ENCODE measurements around the gene SH2D4B. TPM values are rescaled to one million over a fixed set of nuclear protein-coding genes. Genes with fewer than 3 reads are reported as not detected.

SH2D4B gene
- polyA plus RNA-seq, 4 donors, result 0.11 to 0.46 (median 0.15) TPM

GRCh38 chr10:80503584-80504157, 34.0 kb upstream of the SH2D4B start:
- DNase-seq (ENCODE audit: low read depth in 4 of 4, low spot score in 3 of 4), result no peak

GRCh38 chr10:80504158-80504811, 33.4 kb upstream of the SH2D4B start:
- DNase-seq (ENCODE audit: low read depth in 4 of 4, low spot score in 3 of 4), result no peak

DNA sequence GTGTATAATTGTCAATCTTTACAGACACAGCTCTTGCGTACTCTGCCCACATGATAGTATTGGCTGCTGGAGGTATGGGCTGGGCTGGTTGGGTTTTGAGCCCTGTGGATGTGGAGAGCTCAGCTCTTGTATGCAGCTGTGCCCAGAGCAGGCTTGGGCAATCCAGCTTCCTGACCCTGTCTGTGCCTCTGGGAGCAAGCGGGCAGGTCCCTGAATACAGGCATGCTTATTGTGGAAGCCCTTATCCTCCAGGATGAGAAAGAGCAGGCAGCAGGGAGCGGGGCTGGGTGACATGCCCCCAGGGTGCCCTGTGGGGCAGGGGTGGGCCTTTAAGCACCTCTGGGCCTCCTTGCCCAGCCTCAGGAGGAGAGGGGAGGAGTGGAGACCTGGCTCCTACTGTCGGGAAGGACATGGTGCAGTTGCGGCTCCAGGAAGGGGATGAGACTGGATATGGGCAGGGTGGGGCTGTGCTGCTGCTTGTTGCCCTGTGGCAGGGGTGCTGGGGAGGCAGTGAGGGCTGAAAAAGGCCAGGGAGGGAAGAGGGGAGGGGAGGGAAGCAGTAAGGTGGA, 32.7 kb upstream of the SH2D4B start:
- DNase-seq (ENCODE audit: low read depth in 4 of 4, low spot score in 3 of 4), result no peak

- no peak for DNase-seq (ENCODE audit: low read depth in 4 of 4, low spot score in 3 of 4)
Measured at GRCh38 chr10:80506189-80506575, 31.5 kb upstream of the SH2D4B start.

GRCh38 chr10:80506836-80507487, 30.7 kb upstream of the SH2D4B start:
- DNase-seq (ENCODE audit: low read depth in 4 of 4, low spot score in 3 of 4), result no peak

DNA sequence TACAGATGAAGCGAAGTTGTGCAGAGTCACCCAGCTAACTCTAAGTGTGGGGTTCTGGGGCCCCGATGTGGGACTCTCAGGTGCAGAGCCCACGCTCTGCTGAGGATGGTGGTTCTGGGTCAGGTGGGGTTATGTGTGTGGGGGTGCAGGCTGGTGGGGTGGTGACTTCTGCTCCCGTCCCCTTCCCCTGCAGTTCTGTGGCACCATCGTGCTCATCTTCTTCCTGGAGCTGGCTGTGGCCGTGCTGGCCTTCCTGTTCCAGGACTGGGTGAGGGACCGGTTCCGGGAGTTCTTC, 28.6 kb upstream of the SH2D4B start:
- no peak for DNase-seq (ENCODE audit: low read depth in 4 of 4, low spot score in 3 of 4)

DNA sequence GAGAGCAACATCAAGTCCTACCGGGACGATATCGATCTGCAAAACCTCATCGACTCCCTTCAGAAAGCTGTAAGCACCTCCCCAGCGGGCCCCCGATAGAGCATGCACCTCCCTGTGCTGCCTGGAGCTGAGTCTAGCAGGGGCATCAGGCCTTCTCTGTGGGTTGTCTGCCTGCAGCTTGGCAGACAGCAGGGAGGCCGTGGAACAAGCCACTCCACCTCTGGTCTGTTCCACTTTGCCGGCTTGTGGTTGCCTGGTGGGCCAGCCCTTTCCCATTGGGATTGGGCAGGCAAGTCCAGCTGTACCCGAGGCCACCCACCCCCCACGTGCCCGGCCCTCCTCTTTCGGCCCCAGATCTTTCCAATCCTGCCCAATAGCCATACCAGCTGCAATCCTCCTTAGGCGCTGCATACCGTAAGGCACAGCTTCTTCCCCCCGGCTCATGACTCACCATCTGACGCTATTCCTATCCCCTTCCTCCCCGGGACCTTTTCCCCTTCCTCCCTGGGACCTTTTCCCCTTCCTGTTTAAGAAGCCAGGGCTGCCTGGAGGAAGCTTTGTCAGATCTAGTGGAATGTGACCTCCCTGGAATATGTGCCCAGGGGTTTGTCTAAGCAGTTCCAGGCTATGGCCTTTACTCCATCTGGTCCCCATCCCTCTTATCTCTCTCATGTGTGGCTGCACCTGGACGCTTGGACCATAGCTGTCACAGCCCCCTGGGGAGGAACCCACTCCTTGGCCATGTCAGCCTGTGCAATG, 28.1 kb upstream of the SH2D4B start:
- DNase-seq (ENCODE audit: low read depth in 4 of 4, low spot score in 3 of 4), result no peak

DNA sequence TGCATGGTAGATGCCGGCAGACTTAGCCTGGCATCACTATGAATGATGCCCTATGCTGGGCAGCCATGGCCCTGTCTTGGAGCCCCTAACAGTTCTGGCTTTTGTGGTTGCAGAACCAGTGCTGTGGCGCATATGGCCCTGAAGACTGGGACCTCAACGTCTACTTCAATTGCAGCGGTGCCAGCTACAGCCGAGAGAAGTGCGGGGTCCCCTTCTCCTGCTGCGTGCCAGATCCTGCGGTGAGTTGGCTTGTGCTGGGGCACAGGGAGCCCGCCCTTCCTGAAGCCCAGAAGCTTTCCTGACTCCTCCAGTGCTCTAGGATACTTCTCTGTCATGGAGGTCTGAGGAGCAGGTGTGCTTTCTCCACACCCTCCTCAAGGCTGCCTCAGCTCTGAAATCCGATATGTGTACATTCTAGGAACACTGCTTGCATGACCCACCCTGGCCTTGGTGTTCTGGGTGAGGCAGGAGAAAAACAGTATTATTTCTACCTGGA, 25.6 kb upstream of the SH2D4B start:
- DNase-seq (ENCODE audit: low read depth in 4 of 4, low spot score in 3 of 4), result no peak

DNA sequence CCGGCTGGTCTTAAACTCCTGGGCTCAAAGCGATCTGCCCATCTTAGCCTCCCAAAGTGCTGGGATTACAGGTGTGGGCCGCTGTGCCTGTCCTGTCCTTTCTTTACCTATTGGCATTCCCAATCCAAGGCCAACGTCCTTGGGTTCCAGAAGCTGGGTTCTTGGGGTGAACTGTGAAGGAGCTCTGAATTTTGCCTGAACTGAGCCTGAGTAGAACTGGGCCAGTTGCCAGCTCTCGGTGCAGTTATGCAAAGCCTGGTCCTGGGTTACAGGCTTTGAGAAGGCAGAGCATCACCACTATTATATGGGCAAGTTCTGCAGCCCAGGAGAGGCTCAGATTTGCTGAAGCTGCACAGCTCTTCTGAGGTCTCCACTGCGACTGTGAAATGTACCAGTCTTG, 24.6 kb upstream of the SH2D4B start:
- DNase-seq (ENCODE audit: low read depth in 4 of 4, low spot score in 3 of 4), result no peak

GRCh38 chr10:80515511-80515910, 22.2 kb upstream of the SH2D4B start:
- DNase-seq (ENCODE audit: low read depth in 4 of 4, low spot score in 3 of 4), result no peak

DNA sequence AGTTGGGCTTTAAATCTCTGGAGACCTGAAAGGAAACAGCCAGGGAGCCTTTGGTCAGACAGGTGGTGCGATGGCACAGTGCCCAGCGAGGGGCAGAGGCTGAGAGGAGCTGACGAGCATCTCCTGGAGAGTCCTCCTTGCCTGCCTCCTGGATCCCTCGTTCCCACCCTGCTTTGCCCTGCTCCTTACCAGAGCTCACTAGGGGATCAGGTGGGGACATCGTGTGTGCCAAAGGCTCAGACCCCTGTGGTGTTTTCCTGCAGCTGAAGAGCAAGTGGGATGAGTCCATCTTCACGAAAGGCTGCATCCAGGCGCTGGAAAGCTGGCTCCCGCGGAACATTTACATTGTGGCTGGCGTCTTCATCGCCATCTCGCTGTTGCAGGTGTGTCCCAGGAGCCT, 21.8 kb upstream of the SH2D4B start:
- no peak for DNase-seq (ENCODE audit: low read depth in 4 of 4, low spot score in 3 of 4)

DNA sequence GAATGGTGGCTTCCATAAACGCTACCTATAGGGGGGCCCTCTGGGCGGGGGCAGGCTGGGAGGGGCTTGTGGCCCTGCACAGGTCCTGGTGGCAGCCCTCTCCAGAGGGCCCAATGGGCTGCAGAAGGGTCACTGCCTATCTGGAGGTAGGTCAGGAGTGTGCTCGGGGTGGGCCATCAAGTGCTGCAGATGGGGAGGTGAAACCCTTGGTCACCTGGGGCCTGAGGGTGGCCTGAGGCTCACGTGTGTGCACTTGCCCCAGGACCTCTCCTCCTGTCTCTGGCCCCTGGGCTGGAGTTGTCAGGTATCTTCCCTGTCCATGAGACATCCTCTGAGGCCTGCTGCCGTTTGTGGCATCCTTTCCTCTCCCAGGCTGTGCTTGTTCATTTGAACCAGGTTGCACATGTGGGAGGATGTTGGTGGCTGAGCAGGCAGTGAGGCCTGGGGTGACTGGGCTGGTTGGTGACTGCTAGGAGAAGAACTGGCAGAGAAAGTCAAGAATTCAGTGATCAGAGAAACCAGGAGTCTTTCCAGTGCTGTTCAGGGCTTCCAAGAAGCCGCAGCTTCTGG, 21.1 kb upstream of the SH2D4B start:
- DNase-seq (ENCODE audit: low read depth in 4 of 4, low spot score in 3 of 4), result no peak

- DNase-seq (ENCODE audit: low read depth in 4 of 4, low spot score in 3 of 4), result no peak
Measured at GRCh38 chr10:80517416-80518142, 20.1 kb upstream of the SH2D4B start.

- DNase-seq (ENCODE audit: low read depth in 4 of 4, low spot score in 3 of 4), result no peak
Measured at GRCh38 chr10:80518143-80518806, 19.4 kb upstream of the SH2D4B start.

DNA sequence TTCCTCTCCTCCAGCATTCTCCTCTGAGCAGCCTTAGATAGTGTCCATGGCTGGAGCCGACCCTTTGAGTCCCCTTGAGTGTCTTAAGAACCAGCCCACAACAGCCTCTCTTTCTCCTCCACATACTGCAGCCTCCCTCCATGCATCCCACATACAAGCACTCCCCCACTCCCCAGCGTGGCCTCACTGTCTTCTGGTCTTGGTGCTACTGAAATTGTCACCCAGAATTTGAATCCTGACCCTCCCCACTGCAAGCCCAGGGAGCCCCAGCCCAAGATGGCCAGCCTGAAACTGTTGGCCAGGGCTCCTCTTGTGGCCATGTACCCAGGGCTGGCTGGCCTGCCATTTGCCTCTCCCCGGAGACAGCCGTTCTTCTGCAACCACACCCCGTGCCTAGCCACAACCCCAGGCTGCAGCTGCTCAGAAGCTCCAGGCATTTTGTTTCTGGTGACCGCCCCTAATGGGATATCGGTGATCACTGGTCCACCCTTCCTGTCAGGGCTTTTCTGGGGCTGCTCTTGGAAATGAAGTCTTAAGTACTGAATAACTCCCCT, 18.8 kb upstream of the SH2D4B start:
- no peak for DNase-seq (ENCODE audit: low read depth in 4 of 4, low spot score in 3 of 4)

DNA sequence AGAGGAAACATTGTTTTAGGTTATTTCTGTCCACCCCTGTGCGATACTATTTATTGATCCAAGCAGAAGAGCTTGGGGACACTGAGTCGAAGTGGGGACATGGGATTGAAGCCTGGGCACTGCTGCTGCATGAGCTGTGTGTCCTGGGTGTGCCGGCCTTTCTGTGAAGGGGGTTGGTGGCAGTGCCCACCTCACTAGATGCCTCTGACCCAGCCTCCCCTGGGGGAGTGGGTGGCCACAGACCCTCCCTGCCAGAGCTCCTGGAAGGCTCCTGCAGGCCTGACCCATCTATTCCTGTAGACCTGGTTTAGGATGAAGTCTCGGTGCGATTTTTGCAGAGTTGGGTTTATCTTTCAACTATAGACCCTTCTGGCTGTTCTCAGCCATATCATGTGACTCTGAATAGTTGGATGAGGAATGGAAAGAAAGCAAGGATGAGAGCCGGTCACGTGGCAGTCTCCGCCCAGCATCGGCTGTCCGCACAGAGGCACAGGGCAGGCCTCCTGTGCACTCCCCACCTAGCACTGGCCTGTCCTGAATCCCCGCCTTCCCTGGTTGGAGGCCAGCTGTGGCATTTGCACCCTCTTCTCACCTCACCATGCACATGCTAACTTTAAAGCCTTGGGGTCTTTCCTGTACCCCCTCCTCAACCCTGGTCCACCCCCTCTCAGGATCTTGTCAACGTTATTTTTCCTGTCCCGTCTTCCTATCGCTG, 17.6 kb upstream of the SH2D4B start:
- DNase-seq (ENCODE audit: low read depth in 4 of 4, low spot score in 3 of 4), result no peak

DNA sequence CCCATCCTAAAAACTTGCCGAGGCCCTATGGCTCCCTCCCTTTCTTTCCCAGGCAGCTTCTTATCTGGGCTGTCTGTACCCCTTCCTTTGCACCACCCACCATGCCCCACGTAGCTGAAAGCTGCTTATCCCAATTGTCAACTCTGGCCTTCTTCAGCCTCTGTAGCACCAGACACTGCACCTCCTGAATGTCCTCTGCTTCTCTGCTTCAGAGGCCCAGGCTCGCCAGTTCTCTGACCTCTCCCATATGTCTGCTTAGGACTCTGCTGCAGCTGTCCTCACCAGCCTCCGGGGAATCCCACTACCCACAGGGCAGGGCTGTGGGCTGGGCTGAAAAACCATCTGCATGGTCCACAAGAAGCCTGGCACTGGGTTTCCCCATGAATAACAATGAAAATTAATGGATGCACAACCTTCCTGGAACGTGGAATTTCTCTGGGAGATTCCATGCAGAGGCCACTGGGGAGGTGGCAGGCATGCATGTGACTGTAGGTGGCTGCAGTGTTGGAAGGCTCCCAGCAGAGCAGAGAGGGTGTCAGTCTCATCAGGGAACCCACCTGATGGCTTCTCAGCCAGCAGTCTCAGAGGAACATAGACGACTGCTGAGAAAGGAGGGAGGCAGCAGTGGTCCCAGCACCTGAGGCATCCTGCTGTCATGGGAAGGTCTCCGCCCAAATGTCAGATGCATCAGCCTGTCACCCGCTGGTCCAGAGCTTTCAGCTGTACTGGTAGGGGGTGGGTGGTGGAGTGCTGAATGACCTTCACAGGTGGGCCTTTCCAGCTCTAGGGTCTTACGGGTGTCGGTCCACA, 16.8 kb upstream of the SH2D4B start:
- no peak for DNase-seq (ENCODE audit: low read depth in 4 of 4, low spot score in 3 of 4)

GRCh38 chr10:80522756-80523363, 14.8 kb upstream of the SH2D4B start:
- no peak for DNase-seq (ENCODE audit: low read depth in 4 of 4, low spot score in 3 of 4)
